ENCODE measurements around the gene AKR1C2. TPM values are rescaled to one million over a fixed set of nuclear protein-coding genes. Genes with fewer than 3 reads are reported as not detected.
A peak's percentile ranks its signal among the peaks of the same experiment; 100 is the strongest.

AKR1C2 gene
- total RNA-seq, 1 donor from 2014 or later = not detected

- peak overlapping the region; percentile 48 for H3K27ac Mint-ChIP-seq (ENCODE audit: unreplicated experiment)
These were observed 55.7 kb downstream of the AKR1C2 start for GRCh38 chr10:4947635-4948596.

DNA sequence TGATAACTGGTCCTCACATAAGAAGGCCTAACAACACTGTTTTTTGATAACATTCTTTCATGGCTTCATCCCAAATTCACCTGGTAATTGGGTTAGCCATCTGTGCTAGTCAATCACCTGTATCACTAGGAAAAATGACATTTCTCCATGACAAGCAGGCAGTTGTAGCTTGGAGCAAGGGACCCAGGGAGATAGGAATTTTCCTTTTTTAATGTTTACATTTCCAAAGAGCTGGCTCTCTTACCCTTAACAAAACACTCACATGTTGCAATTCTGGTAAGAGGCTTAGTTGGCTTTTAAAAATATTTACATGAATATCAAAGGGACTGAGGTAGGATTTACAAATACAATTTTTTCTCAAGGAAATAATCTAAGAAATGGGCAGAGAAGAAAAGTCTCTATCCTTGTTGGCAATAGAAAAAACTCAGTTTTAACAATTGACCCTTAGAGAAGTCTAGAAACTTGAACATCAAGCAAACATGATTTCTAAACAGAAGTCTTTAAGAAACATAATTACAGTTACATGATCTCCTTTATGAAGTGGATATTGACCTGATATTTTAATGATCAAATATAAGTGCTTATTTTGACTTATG is 56.5 kb downstream of the AKR1C2 start:
- no peaks in the 10 kb centered on the region for H3K36me3 Mint-ChIP-seq (ENCODE audit: unreplicated experiment)
- peak overlapping the region; percentile 19 for H3K27ac Mint-ChIP-seq (ENCODE audit: unreplicated experiment)

More at GRCh38 chr10:4947635-4948596, 55.7 kb downstream of the AKR1C2 start:
- Mint-ChIP-seq H3K4me3 (ENCODE audit: unreplicated experiment) (no peak overlapping the region), H3K9me3 (ENCODE audit: unreplicated experiment) (no peaks in the 10 kb centered on the region), H3K27me3 (ENCODE audit: unreplicated experiment) (peaks cover 9% of the 10 kb centered on the region), H3K4me1 (ENCODE audit: unreplicated experiment) (peaks cover 28% of the 10 kb centered on the region), H3K36me3 (ENCODE audit: unreplicated experiment) (no peaks in the 10 kb centered on the region)
- no peak for DNase-seq (ENCODE audit: extremely low spot score, unreplicated experiment)
- TF ChIP-seq CTCF (IDR thresholded peaks at IDR 0.05) = no peak

GRCh38 chr10:4945766-4946717 is 57.6 kb downstream of the AKR1C2 start:
- Mint-ChIP-seq H3K27ac (ENCODE audit: unreplicated experiment) (no peak overlapping the region), H3K4me3 (ENCODE audit: unreplicated experiment) (no peak overlapping the region), H3K36me3 (ENCODE audit: unreplicated experiment) (no peaks in the 10 kb centered on the region), H3K27me3 (ENCODE audit: unreplicated experiment) (peaks cover 9% of the 10 kb centered on the region), H3K4me1 (ENCODE audit: unreplicated experiment) (peaks cover 31% of the 10 kb centered on the region), H3K9me3 (ENCODE audit: unreplicated experiment) (no peaks in the 10 kb centered on the region)
- no peak for DNase-seq (ENCODE audit: extremely low spot score, unreplicated experiment)
- no peak for TF ChIP-seq CTCF (IDR thresholded peaks at IDR 0.05)

More for the DNA sequence above, 56.5 kb downstream of the AKR1C2 start:
- no peak for TF ChIP-seq CTCF (IDR thresholded peaks at IDR 0.05)
- no peak for DNase-seq (ENCODE audit: extremely low spot score, unreplicated experiment)
- Mint-ChIP-seq H3K9me3 (ENCODE audit: unreplicated experiment) (no peaks in the 10 kb centered on the region), H3K4me1 (ENCODE audit: unreplicated experiment) (peaks cover 30% of the 10 kb centered on the region), H3K4me3 (ENCODE audit: unreplicated experiment) (no peak overlapping the region), H3K27me3 (ENCODE audit: unreplicated experiment) (peaks cover 9% of the 10 kb centered on the region)

DNA sequence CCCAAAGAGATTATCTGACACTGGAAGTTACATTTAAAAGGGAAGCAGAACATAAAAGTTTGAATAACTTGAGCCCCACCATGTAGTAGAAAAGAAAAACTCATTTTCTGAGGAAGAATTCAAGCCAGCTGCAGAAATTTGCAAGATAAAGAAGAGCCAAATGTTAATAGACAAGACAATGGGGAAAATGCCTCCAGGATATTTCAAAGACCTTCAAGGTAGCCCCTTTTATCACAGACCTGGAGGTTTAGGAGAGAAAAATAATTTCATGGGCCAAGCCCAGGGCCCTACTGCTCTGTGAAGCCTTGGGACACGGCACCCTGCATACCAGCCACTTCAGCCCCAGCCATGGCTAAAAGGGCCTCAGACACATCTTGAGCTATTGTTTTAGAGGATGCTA is 58.8 kb downstream of the AKR1C2 start:
- Mint-ChIP-seq H3K27me3 (ENCODE audit: unreplicated experiment) (peaks cover 14% of the 10 kb centered on the region), H3K4me1 (ENCODE audit: unreplicated experiment) (peaks cover 31% of the 10 kb centered on the region), H3K9me3 (ENCODE audit: unreplicated experiment) (no peaks in the 10 kb centered on the region), H3K36me3 (ENCODE audit: unreplicated experiment) (no peaks in the 10 kb centered on the region), H3K27ac (ENCODE audit: unreplicated experiment) (no peak overlapping the region), H3K4me3 (ENCODE audit: unreplicated experiment) (no peak overlapping the region)
- no peak for DNase-seq (ENCODE audit: extremely low spot score, unreplicated experiment)
- TF ChIP-seq CTCF (IDR thresholded peaks at IDR 0.05) = no peak

Data from osteocyte (in vitro differentiated cells).